M059J (cell line): ENCODE measurements around the gene PTX3. TPM values are rescaled to one million over a fixed set of nuclear protein-coding genes. Genes with fewer than 3 reads are reported as not detected.

Experiments used
- DNase-seq: peaks from one replicate; pipeline ENCODE4 v3.0.0-alpha.2; 2012; ENCODE audit warnings: low read depth
- total RNA-seq: library from RNA; depleted of rRNA; stranded (reverse); fragments of >200 nt; shearing (Covaris generic); gene quantifications from 2 replicates; pipeline ENCODE4 v1.2.3, GENCODE V29; 2014

The PTX3 gene
- total RNA-seq, 1 experiment from 2014 or later: 24.0 TPM

- DNase-seq: peak; percentile 50
Measured at GRCh38 chr3:157423337-157423736, 13.3 kb upstream of the PTX3 start.

DNA sequence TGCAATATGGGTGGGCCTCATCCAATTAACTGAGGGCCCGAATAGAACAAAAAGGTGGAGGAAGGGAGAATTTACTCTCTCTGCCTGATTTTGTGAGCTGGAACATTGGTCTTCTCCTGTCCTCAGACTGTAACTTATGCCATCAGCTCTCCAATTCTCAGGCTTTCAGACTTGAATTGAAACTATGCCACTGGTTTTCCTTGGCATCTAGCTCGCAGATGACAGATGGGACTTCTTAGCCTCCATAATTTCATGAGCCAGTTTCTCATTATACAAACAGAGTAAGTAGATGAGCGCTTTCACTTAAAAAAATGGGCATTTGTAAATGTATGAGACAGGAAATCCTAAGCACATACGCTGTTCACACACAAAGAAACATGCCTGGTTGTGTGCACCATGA, 8.7 kb upstream of the PTX3 start:
- no peak for DNase-seq

DNA sequence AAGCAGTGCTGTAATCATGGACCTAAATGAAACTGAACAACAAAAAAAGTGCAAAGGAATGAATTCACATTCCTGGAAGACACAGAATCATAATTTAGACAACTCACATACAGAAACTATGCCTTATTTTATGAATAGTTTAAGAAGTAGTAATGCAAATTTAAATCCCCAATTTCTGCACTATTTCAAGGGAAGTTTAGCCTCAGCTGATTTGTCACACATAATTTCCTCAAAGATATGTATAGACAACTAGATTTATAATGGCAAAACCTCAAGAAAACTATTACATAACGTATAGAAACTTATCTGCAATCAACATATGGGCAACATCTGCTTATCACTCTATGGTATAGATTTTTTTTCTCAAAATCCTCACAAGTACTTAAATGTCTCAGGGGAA, 7.8 kb upstream of the PTX3 start:
- no peak for DNase-seq

- peak; percentile 66 for DNase-seq
Measured at GRCh38 chr3:157429708-157430107, 6.9 kb upstream of the PTX3 start.

GRCh38 chr3:157438194-157438730, 1.6 kb downstream of the PTX3 start:
- peak; percentile 26 for DNase-seq

GRCh38 chr3:157441102-157441624, 4.5 kb downstream of the PTX3 start:
- DNase-seq: no peak

GRCh38 chr3:157442729-157443128, 6.1 kb downstream of the PTX3 start:
- no peak for DNase-seq

DNA sequence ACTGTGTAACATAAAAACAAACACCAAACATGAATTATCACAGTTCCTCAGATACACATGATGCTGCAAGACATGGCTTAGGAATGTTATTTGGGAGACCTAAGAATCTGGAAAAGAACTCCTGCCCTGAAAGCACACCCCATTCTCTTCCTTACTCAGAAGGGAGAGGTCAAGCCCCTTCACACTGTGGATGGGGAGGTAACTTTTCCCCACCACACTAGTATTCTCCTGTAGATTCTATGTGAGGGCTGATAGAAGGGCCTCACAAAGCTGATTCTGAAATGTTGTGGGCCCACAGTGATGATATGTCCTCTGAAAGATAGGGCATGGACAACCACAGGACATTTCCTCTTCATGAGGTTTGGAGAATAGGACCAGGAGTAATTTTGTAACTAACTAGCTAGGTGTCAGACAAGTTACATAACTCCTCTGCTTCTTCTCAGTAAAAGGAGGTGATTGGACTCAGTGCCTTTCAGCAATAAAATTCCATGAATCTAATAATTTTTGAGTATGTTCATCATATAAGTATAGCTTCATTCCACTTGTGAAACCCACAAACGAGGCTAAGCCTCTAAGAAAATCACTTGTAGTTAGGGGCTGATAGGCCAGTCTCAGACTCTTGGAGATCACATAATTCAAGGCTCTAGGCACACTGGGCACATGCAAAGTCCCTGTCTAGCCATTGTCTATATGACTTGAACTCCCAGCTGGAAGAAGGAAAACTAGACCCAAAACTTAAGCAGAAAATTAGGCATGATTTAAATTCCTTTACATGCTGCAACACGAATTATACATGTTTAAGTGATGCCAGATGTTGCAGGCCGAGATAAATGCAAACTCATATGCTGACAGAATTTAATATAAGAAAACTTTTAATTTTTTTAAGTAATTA, 7.5 kb downstream of the PTX3 start:
- DNase-seq: no peak

GRCh38 chr3:157444797-157445184, 8.1 kb downstream of the PTX3 start:
- no peak for DNase-seq

- DNase-seq: no peak
Measured at GRCh38 chr3:157445857-157446256, 9.2 kb downstream of the PTX3 start.

DNA sequence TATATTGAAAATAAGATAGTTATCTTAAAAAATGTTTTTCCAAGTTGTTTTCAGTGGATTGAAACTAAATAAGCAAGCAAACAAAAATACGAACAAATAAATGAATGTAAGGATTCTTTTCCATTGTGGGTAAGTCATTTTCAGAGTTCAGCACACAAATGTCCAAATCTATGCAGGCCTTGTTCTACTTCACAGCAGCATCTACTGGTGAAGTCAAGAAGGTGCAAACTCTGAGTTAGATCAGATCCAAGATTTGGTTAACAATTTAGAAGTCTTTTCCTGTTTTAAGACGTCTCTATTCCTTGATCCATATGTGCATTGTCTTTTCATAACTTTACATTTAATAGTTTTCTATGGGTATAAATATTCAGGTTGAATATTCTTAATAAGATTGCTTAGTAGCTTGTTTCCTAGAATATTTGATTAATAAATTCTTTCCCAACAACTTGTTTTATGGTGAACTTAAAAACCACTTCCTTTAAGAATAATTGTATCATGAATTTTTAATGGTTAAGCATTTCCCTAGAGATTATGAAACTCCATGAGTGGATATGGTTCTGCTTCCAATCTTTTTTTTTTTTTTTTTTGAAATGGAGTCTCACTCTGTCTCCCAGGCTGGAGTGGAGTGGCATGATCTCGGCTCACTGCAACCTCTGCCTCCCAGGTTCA, 10.5 kb downstream of the PTX3 start:
- peak; percentile 59 for DNase-seq

DNA sequence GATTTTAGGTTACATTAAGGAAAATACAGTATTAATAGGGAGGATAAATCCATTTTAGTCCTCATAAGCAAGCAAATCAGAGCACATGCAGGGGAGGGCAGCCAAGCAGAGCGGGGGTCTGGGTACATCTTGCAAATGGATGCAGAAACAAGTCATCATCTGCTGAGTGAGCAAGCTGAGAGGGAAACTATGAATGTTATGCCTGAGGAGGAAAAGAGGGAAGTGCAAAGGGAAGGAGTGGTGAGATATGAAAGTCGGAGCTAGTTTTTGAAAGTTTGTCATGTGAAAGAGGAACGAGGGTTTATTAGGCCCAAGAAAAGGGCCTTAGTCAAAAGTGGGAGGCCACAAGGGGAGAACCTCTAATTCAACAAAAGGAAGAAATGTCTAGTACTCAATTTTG, 15.4 kb downstream of the PTX3 start:
- no peak for DNase-seq

DNA sequence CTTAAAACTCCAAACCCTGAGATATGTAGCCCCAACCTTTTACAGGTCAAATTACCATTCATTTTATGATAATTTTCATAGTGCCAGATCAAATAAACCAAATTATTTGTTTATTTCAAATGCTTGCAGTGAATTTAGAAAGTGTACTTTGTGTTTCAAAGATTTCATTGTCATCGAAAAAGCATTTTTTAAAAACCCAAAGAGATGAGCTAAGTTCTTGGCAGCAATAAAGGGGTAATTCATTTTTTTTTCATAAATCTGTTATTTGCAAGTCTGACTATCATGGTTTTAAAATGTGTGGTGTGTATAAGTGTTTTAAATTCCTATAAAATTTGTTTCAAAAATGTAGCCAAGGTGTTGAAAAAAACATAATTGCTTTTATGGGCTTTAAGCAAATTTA, 17.2 kb downstream of the PTX3 start:
- DNase-seq: no peak

- peak; percentile 40 for DNase-seq
Measured at GRCh38 chr3:157459706-157460105, 23.1 kb downstream of the PTX3 start.

GRCh38 chr3:157460253-157460652, 23.6 kb downstream of the PTX3 start:
- peak; percentile 82 for DNase-seq

- no peak for DNase-seq
Measured at GRCh38 chr3:157463816-157464215, 27.2 kb downstream of the PTX3 start.

GRCh38 chr3:157464321-157464720, 27.7 kb downstream of the PTX3 start:
- DNase-seq: no peak

GRCh38 chr3:157465741-157466140, 29.1 kb downstream of the PTX3 start:
- DNase-seq: no peak

DNA sequence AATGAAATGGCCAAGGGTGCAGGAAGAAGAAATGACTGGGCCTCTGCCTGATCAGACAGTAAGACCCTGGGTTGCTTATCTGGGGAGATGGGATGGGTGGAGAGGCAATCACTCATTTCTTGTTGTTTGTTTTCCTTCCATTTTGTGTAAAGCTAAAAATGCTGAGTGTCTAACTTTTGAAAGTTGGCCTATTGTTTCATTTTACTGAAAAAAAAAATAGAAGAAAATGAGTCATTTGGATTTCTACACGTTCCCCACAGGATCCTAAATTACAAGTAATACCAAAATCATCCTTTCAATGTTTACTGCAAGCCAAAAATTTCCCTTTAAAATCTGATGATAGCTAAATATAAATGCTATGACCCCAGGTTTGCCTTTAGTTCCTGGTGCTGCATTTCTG, 30.6 kb downstream of the PTX3 start:
- DNase-seq: peak; percentile 53

DNA sequence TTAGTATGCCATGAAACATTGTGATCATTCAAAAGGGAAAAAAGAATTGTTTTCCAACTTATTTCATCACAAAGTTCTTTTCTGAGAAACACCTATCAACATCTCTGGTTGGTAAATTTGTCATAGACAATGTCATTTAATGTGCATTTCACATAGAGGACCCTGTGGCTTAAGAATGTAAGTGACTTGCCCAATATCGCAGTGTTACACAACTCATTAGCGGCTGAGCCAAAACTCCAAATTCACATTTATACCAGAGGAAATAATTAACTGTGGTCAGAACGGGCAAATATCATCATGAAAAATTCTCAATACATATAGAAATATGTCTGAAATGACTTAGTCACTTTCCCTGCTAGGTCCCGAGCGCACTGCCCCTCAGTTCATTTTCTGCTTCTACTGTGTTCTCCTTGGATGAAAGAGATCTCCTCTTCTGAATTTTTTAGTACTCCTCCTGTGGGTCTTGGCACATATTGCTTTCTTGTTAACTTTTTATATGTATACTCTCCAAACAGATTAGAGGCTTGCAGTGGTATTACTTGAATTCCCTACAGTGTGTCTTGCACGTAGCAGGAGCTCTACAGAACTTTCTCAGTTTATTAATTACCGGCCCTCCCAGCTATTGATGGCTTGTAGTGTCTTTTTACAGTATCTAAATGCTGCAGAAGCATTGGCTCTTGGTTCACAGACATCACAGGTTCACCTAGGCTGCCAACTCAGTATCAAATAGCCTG, 33.1 kb downstream of the PTX3 start:
- no peak for DNase-seq

GRCh38 chr3:157471064-157471463, 34.4 kb downstream of the PTX3 start:
- DNase-seq: no peak

- no peak for DNase-seq
Measured at GRCh38 chr3:157472648-157473047, 36.0 kb downstream of the PTX3 start.
